K562 (cell line): Measurements from ENCODE around the gene NUP62. TPM values are rescaled to one million over a fixed set of nuclear protein-coding genes. Genes with fewer than 3 reads are reported as not detected.

ENCODE experiments used
- CHD7 ChIP-seq: fragments of 200-600 bp; sonication (generic); IDR thresholded peaks from one replicate; pipeline ENCODE4 v1.6.1; 2012; ENCODE audit warnings: mild to moderate bottlenecking, low read depth, low read length, inconsistent platforms
- polyA plus RNA-seq, 8 experiments: library from polyadenylated mRNA; depleted of rRNA in 4 of 8; stranded (reverse) in 5 of 8; unstranded in 3 of 8; fragments of >200 nt; fragmentation: Nextera tagmentation in 2 of 8; fragmentation: Illumina TruSeq in 1 of 8; extraction: Ambion mirVana in 2 of 8; extraction: Trizol in 1 of 8; gene quantifications; 2 replicates each; pipeline versions ENCODE4 v1.2.1 to v1.2.3, GENCODE V29; 2011 to 2014; ENCODE audit warnings: inconsistent platforms in 1 of 8, missing spikeins in 1 of 8
- total RNA-seq, 7 experiments: library from RNA; depleted of rRNA in 6 of 7; stranded (reverse); fragments of >200 nt in 6 of 7; fragmentation: Illumina TruSeq in 2 of 7; extraction: Trizol in 2 of 7; gene quantifications; 2 replicates each; pipeline versions ENCODE4 v1.2.1 to v1.2.3, GENCODE V29; 2011 to 2021; ENCODE audit warnings: low replicate concordance in 1 of 7

Gene NUP62
- total and polyA plus RNA-seq, 9 of the 15 experiments (the other 6 are each of a cell fraction or from before 2014, with no cell fraction given), result 16.9 to 109 (median 66.0) TPM

- TF ChIP-seq CHD7, result no peak
Measured at GRCh38 chr19:49932731-49933131, 3.4 kb upstream of the NUP62 start (continued).
